K562 (cell line): ENCODE data around the gene IGFBP4. TPM values are rescaled to one million over a fixed set of nuclear protein-coding genes. Genes with fewer than 3 reads are reported as not detected.
A peak's percentile ranks its signal among the peaks of the same experiment; 100 is the strongest.

Source experiments
- ATAC-seq: fragments of 200-7000 bp; cut with Tn5 transposase; 3 replicates; pipeline ENCODE4 v1.9.1; 2020; ENCODE audit warnings: moderate library complexity
- BruUV-seq: library from RNA; stranded (reverse); fragments of 400-500 nt; replicated peaks from 2 replicates; lab custom pipeline; 2021; lab: Mats Ljungman, UMichigan
- CTCF ChIA-PET: fragments of 300-600 bp; formaldehyde crosslinking; extraction: SDS; loops from one replicate; lab custom pipeline; 2021; ENCODE audit warnings: low intra/inter-chr PET ratio; lab: Yijun Ruan, JAX
- POLR2A ChIA-PET: fragments of 300-600, 350-650 bp; sonication (Branson Sonifier 250); formaldehyde crosslinking; extraction: SDS; loops from one replicate; lab custom pipeline; 2021; ENCODE audit warnings: antibody characterized with exemption, inconsistent platforms; lab: Yijun Ruan, JAX
- DNase-seq, 4 experiments: peaks; one replicate each; pipeline versions ENCODE4 v3.0.0 to v3.0.0-alpha.2; 2011 to 2018; ENCODE audit warnings: low spot score in 3 of 4, mixed read lengths in 3 of 4; ENCODE audit errors: extremely low read depth in 1 of 4
- FAIRE-seq: peaks from 2 replicates; lab custom pipeline; 2011; peaks lifted over from hg19 to GRCh38; lab: Jason Lieb, UNC
- H2AFZ ChIP-seq: 2 replicates; pipeline ENCODE4 v1.6.0; 2011; ENCODE audit warnings: low read depth, low read length, control low read depth, inconsistent platforms
- H3K27ac ChIP-seq: fragments of 200-600 bp; 3 replicates; pipeline ENCODE4 v1.8.0; 2011; ENCODE audit warnings: low read depth, mild to moderate bottlenecking, control low read depth, inconsistent platforms, low read length, moderate library complexity, mixed read lengths; ENCODE audit errors: extremely low read depth
- H3K27me3 ChIP-seq, 2 experiments: fragments of 300-600 bp in 1 of 2; 2 replicates in 1 of 2; 3 replicates in 1 of 2; pipeline versions ENCODE4 v1.6.0 to v1.8.0; 2011; ENCODE audit warnings: inconsistent platforms in 2 of 2, low read length in 2 of 2, mild to moderate bottlenecking in 1 of 2, mixed read lengths in 1 of 2, moderate library complexity in 1 of 2; ENCODE audit not compliant: control insufficient read depth in 2 of 2, insufficient read depth in 2 of 2
- H3K36me3 ChIP-seq: fragments of 300-600 bp; 3 replicates; pipeline ENCODE4 v1.8.0; 2011; ENCODE audit warnings: mild to moderate bottlenecking, low read length, inconsistent platforms; ENCODE audit not compliant: control insufficient read depth, insufficient read depth
- H3K4me1 ChIP-seq, 2 experiments: fragments of 200-600 bp in 1 of 2; replicated peaks in 1 of 2; 2 replicates in 1 of 2; 3 replicates in 1 of 2; pipeline versions ENCODE4 v1.5.1 to v1.8.0; 2011; ENCODE audit warnings: inconsistent platforms in 2 of 2, low read length in 2 of 2, mild to moderate bottlenecking in 1 of 2, mixed read lengths in 1 of 2, moderate library complexity in 1 of 2; ENCODE audit not compliant: control insufficient read depth in 2 of 2, insufficient read depth in 2 of 2
- H3K4me2 ChIP-seq: 2 replicates; pipeline ENCODE4 v1.6.1; 2011; ENCODE audit warnings: low read length, control low read depth, inconsistent platforms, mixed read lengths; ENCODE audit not compliant: insufficient read depth
- H3K4me3 ChIP-seq: fragments of 200-600 bp; sonication (generic), shearing (Covaris generic); 2 replicates; pipeline ENCODE4 v1.5.1; 2016; ENCODE audit warnings: control low read depth, inconsistent platforms
- H3K79me2 ChIP-seq: fragments of 200-600 bp; 3 replicates; pipeline ENCODE4 v1.8.0; 2011; ENCODE audit warnings: low read length, inconsistent platforms; ENCODE audit not compliant: control insufficient read depth, insufficient read depth
- H3K9ac ChIP-seq, 2 experiments: 2 replicates each; pipeline versions ENCODE4 v1.6.0 to v1.6.1; 2011; ENCODE audit warnings: low read depth in 2 of 2, low read length in 2 of 2, control low read depth in 1 of 2, inconsistent platforms in 1 of 2, mild to moderate bottlenecking in 1 of 2, mixed read lengths in 1 of 2; ENCODE audit not compliant: insufficient read depth in 1 of 2
- H3K9me1 ChIP-seq: one replicate; pipeline ENCODE4 v1.6.0; 2011; ENCODE audit warnings: inconsistent platforms, mild to moderate bottlenecking, low read length, moderate library complexity; ENCODE audit not compliant: control insufficient read depth, insufficient read depth
- H3K9me3 ChIP-seq: replicated peaks from 2 replicates; pipeline ENCODE4 v1.5.1; 2011; ENCODE audit warnings: low read depth, low read length, inconsistent platforms; ENCODE audit not compliant: control insufficient read depth, insufficient read depth
- H4K20me1 ChIP-seq: replicated peaks from 2 replicates; pipeline ENCODE4 v1.6.1; 2011; ENCODE audit warnings: low read length, inconsistent platforms, mixed read lengths; ENCODE audit not compliant: control insufficient read depth, insufficient read depth
- CC2D1A ChIP-seq: fragments of 450-650 bp; IDR thresholded peaks from 2 replicates; pipeline ENCODE4 v1.6.1; 2017; ENCODE audit warnings: mild to moderate bottlenecking
- E2F3 ChIP-seq: fragments of 250-450 bp; sonication (Bioruptor Pico); IDR thresholded peaks from 2 replicates; pipeline ENCODE4 v1.4.0; 2020; ENCODE audit warnings: mild to moderate bottlenecking
- EP400 ChIP-seq: fragments of 450-650 bp; IDR thresholded peaks from 2 replicates; pipeline ENCODE4 v1.6.1; 2017; ENCODE audit warnings: antibody characterized with exemption, mild to moderate bottlenecking, moderate library complexity
- MLLT1 ChIP-seq, 2 experiments: fragments of 450-650 bp; IDR thresholded peaks; 2 replicates each; pipeline ENCODE4 v1.6.1; 2016
- SIX5 ChIP-seq, 2 experiments: IDR thresholded peaks; 2 replicates each; pipeline ENCODE4 v1.6.1; 2011; ENCODE audit warnings: low read length in 2 of 2, borderline replicate concordance in 1 of 2, low read depth in 1 of 2, mild to moderate bottlenecking in 1 of 2, moderate library complexity in 1 of 2; ENCODE audit not compliant: insufficient read depth in 1 of 2
- TBL1XR1 ChIP-seq, 2 experiments: IDR thresholded peaks; 2 replicates each; pipeline ENCODE4 v1.6.1; 2012; ENCODE audit warnings: improper control_type of control experiment in 2 of 2, low read length in 2 of 2, mild to moderate bottlenecking in 1 of 2
- ZBTB1 ChIP-seq: sonication (generic); formaldehyde crosslinking; IDR thresholded peaks from 2 replicates; pipeline ENCODE4 v1.8.1; 2023; ENCODE audit warnings: missing genetic modification reagents, low read depth, mild to moderate bottlenecking, borderline replicate concordance
- ZBTB12 ChIP-seq: fragments of 250-450 bp; sonication (Bioruptor Pico); IDR thresholded peaks from 2 replicates; pipeline ENCODE4 v1.4.0; 2020
- ZNF24 ChIP-seq: fragments of 450-650 bp; IDR thresholded peaks from 2 replicates; pipeline ENCODE4 v1.6.1; 2016
- ZNF398 ChIP-seq: fragments of 250-450 bp; sonication (Bioruptor Pico); IDR thresholded peaks from 2 replicates; pipeline ENCODE4 v1.8.0; 2021; ENCODE audit warnings: moderate library complexity, mild to moderate bottlenecking, inconsistent platforms
- ZNF592 ChIP-seq: fragments of 450-650 bp; IDR thresholded peaks from 2 replicates; pipeline ENCODE4 v1.6.1; 2017; ENCODE audit warnings: antibody characterized with exemption, mild to moderate bottlenecking
- ZNF655 ChIP-seq: fragments of 250-450 bp; sonication (Bioruptor Pico); IDR thresholded peaks from 2 replicates; pipeline ENCODE4 v1.5.0; 2021
- ZNF717 ChIP-seq: fragments of 250-450 bp; sonication (Bioruptor Pico); IDR thresholded peaks from 2 replicates; pipeline ENCODE4 v1.5.0; 2021
- WGBS: fragments of 100-300 bp; shearing (Covaris generic); methylation state at CpG from one replicate; pipeline ENCODE4 v1.1.6; 2016; ENCODE audit warnings: low coverage, mixed read lengths; ENCODE audit not compliant: insufficient coverage; ENCODE audit errors: missing lambda C conversion rate; 5-methylcytosine and 5-hydroxymethylcytosine counted together
- in situ Hi-C: fragments of 300-500 bp; cut with MboI; formaldehyde crosslinking; loops from 4 replicates; pipeline ENCODE4 v1.15.0; 2018; ENCODE audit warnings: inconsistent platforms, mixed read lengths
- intact Hi-C: fragments of 100-400 bp; cut with micrococcal nuclease; formaldehyde crosslinking; loops from 2 replicates; pipeline ENCODE4 v1.14.2; 2022
- polyA plus RNA-seq, 8 experiments: library from polyadenylated mRNA; depleted of rRNA in 4 of 8; stranded (reverse) in 5 of 8; unstranded in 3 of 8; fragments of >200 nt; fragmentation: Nextera tagmentation in 2 of 8; fragmentation: Illumina TruSeq in 1 of 8; extraction: Ambion mirVana in 2 of 8; extraction: Trizol in 1 of 8; gene quantifications; 2 replicates each; pipeline versions ENCODE4 v1.2.1 to v1.2.3, GENCODE V29; 2011 to 2014; ENCODE audit warnings: inconsistent platforms in 1 of 8, missing spikeins in 1 of 8
- total RNA-seq, 7 experiments: library from RNA; depleted of rRNA in 6 of 7; stranded (reverse); fragments of >200 nt in 6 of 7; fragmentation: Illumina TruSeq in 2 of 7; extraction: Trizol in 2 of 7; gene quantifications; 2 replicates each; pipeline versions ENCODE4 v1.2.1 to v1.2.3, GENCODE V29; 2011 to 2021; ENCODE audit warnings: low replicate concordance in 1 of 7

The IGFBP4 gene
- total and polyA plus RNA-seq, 9 of the 15 experiments (the other 6 are each of a cell fraction or from before 2014, with no cell fraction given): 8.8 to 99.8 (median 18.6) TPM

- H3K9me3 ChIP-seq: no peaks in the 10 kb centered on the region
- WGBS: 71% methylated on average over 14 of the region's 16 CpGs
- no peaks in the 10 kb centered on the region for H3K27me3 ChIP-seq
- ChIA-PET CTCF (interaction anchor here (0.7 kb wide), 1 partner anchor 15 kb away, joined by 3 read pairs; no protein-coding TSS in a partner anchor), POLR2A (interaction anchor here (0.6 to 3.4 kb wide), 16 partner anchors 7 to 1271 kb away, joined by 3 to 27 read pairs (median 8); partner anchors contain the start of gene IGFBP4)
- in situ Hi-C loops: no loop called here
- ATAC-seq: no peak
- H3K79me2 ChIP-seq: peaks cover 39% of the 10 kb centered on the region
- peak overlapping the region; percentile 86 for H2AFZ ChIP-seq
- no peaks in the 10 kb centered on the region for H4K20me1 ChIP-seq
- intact Hi-C loops: loop anchor here (1.0 kb wide), 1 partner anchor 25 kb away; the partner anchor contains the start of gene IGFBP4
- H3K4me2 ChIP-seq: peak overlapping the region; percentile 88
- H3K27ac ChIP-seq: peak overlapping the region; percentile 73
- no peak for DNase-seq
- peaks cover 7 to 15% of the 10 kb centered on the region in 2 experiments for H3K4me1 ChIP-seq
- peaks cover 32% of the 10 kb centered on the region; the same call in 2 of the 3 replicates for H3K36me3 ChIP-seq
- H3K9me1 ChIP-seq: no peaks in the 10 kb centered on the region
- peak overlapping the region; percentile 51 to 63; a peak in 3 of 4 replicates for H3K9ac ChIP-seq
- H3K4me3 ChIP-seq: peak overlapping the region; percentile 74
- no peak for FAIRE-seq
- no TSS peak for BruUV-seq
- no peak for TF ChIP-seq ZNF398 (CRISPR knock-in tag)
- TF ChIP-seq ZNF717 (CRISPR knock-in tag): no peak
- TF ChIP-seq ZNF655: no peak
- peak in 1 of 2 experiments; percentile 65; a peak in 1 of 4 replicates for TF ChIP-seq MLLT1 (IDR thresholded peaks at IDR 0.05)
- no peak for TF ChIP-seq EP400
- no peak for TF ChIP-seq ZBTB1 (CRISPR knock-in tag)
- TF ChIP-seq SIX5 (IDR thresholded peaks at IDR 0.05; ENCODE audit: borderline replicate concordance in 1 of 2, insufficient read depth in 1 of 2, low read depth in 1 of 2, low read length in 2 of 2): no peak
- TF ChIP-seq CC2D1A: no peak
- TF ChIP-seq E2F3: no peak
- no peak for TF ChIP-seq ZBTB12
- no peak for TF ChIP-seq TBL1XR1 (IDR thresholded peaks at IDR 0.05; ENCODE audit: low read length in 2 of 2)
- TF ChIP-seq ZNF24: no peak
- TF ChIP-seq ZNF592: 0 out of 2 replicates have a peak, but pooled peaks have one; percentile 36
Measured at GRCh38 chr17:40418428-40418706, 24.9 kb upstream of the IGFBP4 start.
